ENCODE results near the gene C3orf33. TPM values are rescaled to one million over a fixed set of nuclear protein-coding genes. Genes with fewer than 3 reads are reported as not detected.

Gene C3orf33
- total and polyA plus RNA-seq, 12 donors, result 3.5 to 17.1 (median 12.6) TPM

- Histone ChIP-seq H3K27me3 (no peaks in the 10 kb centered on the region), H3K36me3 (replicated peaks in 1 of 2) (no peaks in the 10 kb centered on the region), H3K4me3 (no peak overlapping the region), H3K4me1 (replicated peaks in 1 of 2) (no peaks in the 10 kb centered on the region), H3K9me3 (replicated peaks in 1 of 3) (peaks cover 0 to 5% (median 0%) of the 10 kb centered on the region in 3 donors), H3K27ac (no peak overlapping the region)
- 70 to 73% (median 71%) methylated on average over 4 to 5 of the region's 5 CpGs for WGBS, 4 donors
- intact Hi-C loops (cut with DNase I), result no loop called here
- TF ChIP-seq, protein P1, sequence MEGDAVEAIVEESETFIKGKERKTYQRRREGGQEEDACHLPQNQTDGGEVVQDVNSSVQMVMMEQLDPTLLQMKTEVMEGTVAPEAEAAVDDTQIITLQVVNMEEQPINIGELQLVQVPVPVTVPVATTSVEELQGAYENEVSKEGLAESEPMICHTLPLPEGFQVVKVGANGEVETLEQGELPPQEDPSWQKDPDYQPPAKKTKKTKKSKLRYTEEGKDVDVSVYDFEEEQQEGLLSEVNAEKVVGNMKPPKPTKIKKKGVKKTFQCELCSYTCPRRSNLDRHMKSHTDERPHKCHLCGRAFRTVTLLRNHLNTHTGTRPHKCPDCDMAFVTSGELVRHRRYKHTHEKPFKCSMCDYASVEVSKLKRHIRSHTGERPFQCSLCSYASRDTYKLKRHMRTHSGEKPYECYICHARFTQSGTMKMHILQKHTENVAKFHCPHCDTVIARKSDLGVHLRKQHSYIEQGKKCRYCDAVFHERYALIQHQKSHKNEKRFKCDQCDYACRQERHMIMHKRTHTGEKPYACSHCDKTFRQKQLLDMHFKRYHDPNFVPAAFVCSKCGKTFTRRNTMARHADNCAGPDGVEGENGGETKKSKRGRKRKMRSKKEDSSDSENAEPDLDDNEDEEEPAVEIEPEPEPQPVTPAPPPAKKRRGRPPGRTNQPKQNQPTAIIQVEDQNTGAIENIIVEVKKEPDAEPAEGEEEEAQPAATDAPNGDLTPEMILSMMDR (IDR thresholded peaks at IDR 0.05), result no peak
- TF ChIP-seq POLR2A (IDR thresholded peaks at IDR 0.05), result no peak
- no peak for DNase-seq
These were observed 91.8 kb downstream of the C3orf33 start for GRCh38 chr3:155714295-155714718.

Other genes starting within 250 kb of the C3orf33 start
- gene PLCH1, start 61.2 kb downstream of the C3orf33 start, total RNA-seq, result under 1 TPM in 7 of 9 donors, not detected in 2; under 0.01 to 0.28 (median 0.11) TPM
- gene PLCH1, start 61.2 kb downstream of the C3orf33 start, polyA plus RNA-seq, result under 1 TPM; 0.07 to 0.09 (median 0.08) TPM
- gene SLC33A1, start 48.1 kb upstream of the C3orf33 start, total RNA-seq, result 100 to 1,000 TPM in 1 of 9 donors, 10 to 100 TPM in 8; 19.5 to 101 (median 37.8) TPM
- 10 to 100 TPM in 1 of 3 donors, 1 to 10 TPM in 2; 3.6 to 73.3 (median 7.1) TPM for gene SLC33A1, start 48.1 kb upstream of the C3orf33 start, polyA plus RNA-seq
- gene GMPS, start 64.4 kb upstream of the C3orf33 start, total RNA-seq, result 10 to 100 TPM; 24.9 to 63.5 (median 43.3) TPM
- gene GMPS, start 64.4 kb upstream of the C3orf33 start, polyA plus RNA-seq, result 10 to 100 TPM; 11.5 to 59.0 (median 16.9) TPM